ENCODE measurements around the gene KPTN. TPM values are rescaled to one million over a fixed set of nuclear protein-coding genes. Genes with fewer than 3 reads are reported as not detected.
A peak's percentile ranks its signal among the peaks of the same experiment; 100 is the strongest.

The KPTN gene
- total RNA-seq, 2 experiments from 2014 or later = 11.0 to 13.3 TPM

GRCh38 chr19:47467914-47468313, 16.1 kb downstream of the KPTN start:
- no peaks in the 10 kb centered on the region for H3K9me3 Mint-ChIP-seq (ENCODE audit: low read depth)
- H3K27ac Mint-ChIP-seq = no peak overlapping the region
- CTCF ChIA-PET = interaction anchor here (1.5 kb wide), 1 partner anchor 245 kb away, joined by 4 read pairs; no protein-coding TSS in a partner anchor
- H3K36me3 Mint-ChIP-seq = no peaks in the 10 kb centered on the region
- no peak for ATAC-seq
- peaks cover 6% of the 10 kb centered on the region for H3K4me1 Mint-ChIP-seq
- peaks cover 53% of the 10 kb centered on the region for H3K27me3 Mint-ChIP-seq
- no peak overlapping the region for H3K4me3 Mint-ChIP-seq
- DNase-seq = no peak

- no peaks in the 10 kb centered on the region for H3K36me3 Mint-ChIP-seq
- no peak overlapping the region for H3K4me3 Mint-ChIP-seq
- H3K4me1 Mint-ChIP-seq = peaks cover under 1% of the 10 kb centered on the region
- DNase-seq = no peak
- no peaks in the 10 kb centered on the region for H3K9me3 Mint-ChIP-seq (ENCODE audit: low read depth)
- no peak for ATAC-seq
- CTCF ChIA-PET = no interaction called here
- H3K27ac Mint-ChIP-seq = no peak overlapping the region
- peaks cover 51% of the 10 kb centered on the region for H3K27me3 Mint-ChIP-seq
These were observed 18.1 kb downstream of the KPTN start for GRCh38 chr19:47465957-47466356.

- H3K4me3 Mint-ChIP-seq = no peak overlapping the region
- DNase-seq (no peak), ATAC-seq (no peak)
- no peaks in the 10 kb centered on the region for H3K4me1 Mint-ChIP-seq
- CTCF ChIA-PET = interaction anchor here (1.0 to 2.6 kb wide), 3 partner anchors 28 to 234 kb away, joined by 3 to 7 read pairs (median 3); partner anchors contain the start of gene DHX34
- no peaks in the 10 kb centered on the region for H3K9me3 Mint-ChIP-seq (ENCODE audit: low read depth)
- H3K27ac Mint-ChIP-seq = no peak overlapping the region
- no peaks in the 10 kb centered on the region for H3K36me3 Mint-ChIP-seq
- peaks cover 44% of the 10 kb centered on the region for H3K27me3 Mint-ChIP-seq
These were observed 19.2 kb downstream of the KPTN start for GRCh38 chr19:47464675-47465419.

- no peaks in the 10 kb centered on the region for H3K9me3 Mint-ChIP-seq (ENCODE audit: low read depth)
- no peaks in the 10 kb centered on the region for H3K36me3 Mint-ChIP-seq
- ATAC-seq (no peak), DNase-seq (no peak)
- no peak overlapping the region for H3K4me3 Mint-ChIP-seq
- peaks cover 2% of the 10 kb centered on the region for H3K4me1 Mint-ChIP-seq
- H3K27ac Mint-ChIP-seq = no peak overlapping the region
- CTCF ChIA-PET = interaction anchor here (2.6 kb wide), 1 partner anchor 237 kb away, joined by 7 read pairs; no protein-coding TSS in a partner anchor
- peaks cover 23% of the 10 kb centered on the region for H3K27me3 Mint-ChIP-seq
These were observed 22.1 kb downstream of the KPTN start for GRCh38 chr19:47461876-47462275.

GRCh38 chr19:47459477-47459876, 24.5 kb downstream of the KPTN start:
- peaks cover 34% of the 10 kb centered on the region for H3K27me3 Mint-ChIP-seq
- no peak for ATAC-seq
- CTCF ChIA-PET = no interaction called here
- H3K9me3 Mint-ChIP-seq (ENCODE audit: low read depth) = no peaks in the 10 kb centered on the region
- no peaks in the 10 kb centered on the region for H3K36me3 Mint-ChIP-seq
- H3K4me3 Mint-ChIP-seq = no peak overlapping the region
- no peak for DNase-seq
- H3K27ac Mint-ChIP-seq = no peak overlapping the region
- H3K4me1 Mint-ChIP-seq = peaks cover 2% of the 10 kb centered on the region

- ATAC-seq (no peak), DNase-seq (no peak)
- CTCF ChIA-PET = no interaction called here
- peaks cover 36% of the 10 kb centered on the region for H3K27me3 Mint-ChIP-seq
- peaks cover 2% of the 10 kb centered on the region for H3K4me1 Mint-ChIP-seq
- H3K9me3 Mint-ChIP-seq (ENCODE audit: low read depth) = no peaks in the 10 kb centered on the region
- H3K36me3 Mint-ChIP-seq = no peaks in the 10 kb centered on the region
- H3K27ac Mint-ChIP-seq = no peak overlapping the region
- H3K4me3 Mint-ChIP-seq = no peak overlapping the region
These were observed 25.3 kb downstream of the KPTN start for GRCh38 chr19:47458672-47459071.

GRCh38 chr19:47456721-47457474, 27.1 kb downstream of the KPTN start:
- H3K36me3 Mint-ChIP-seq = no peaks in the 10 kb centered on the region
- DNase-seq (no peak), ATAC-seq (no peak)
- no peak overlapping the region for H3K27ac Mint-ChIP-seq
- peaks cover 2% of the 10 kb centered on the region for H3K4me1 Mint-ChIP-seq
- H3K9me3 Mint-ChIP-seq (ENCODE audit: low read depth) = no peaks in the 10 kb centered on the region
- H3K27me3 Mint-ChIP-seq = peaks cover 35% of the 10 kb centered on the region
- CTCF ChIA-PET = no interaction called here
- H3K4me3 Mint-ChIP-seq = no peak overlapping the region

- Mint-ChIP-seq H3K27me3 (peaks cover 55% of the 10 kb centered on the region), H3K4me1 (peaks cover 19% of the 10 kb centered on the region), H3K9me3 (ENCODE audit: low read depth) (no peaks in the 10 kb centered on the region), H3K36me3 (peaks cover 2% of the 10 kb centered on the region), H3K27ac (no peak overlapping the region), H3K4me3 (no peak overlapping the region)
- CTCF ChIA-PET = interaction anchor here (0.8 to 1.7 kb wide), 4 partner anchors 14 to 256 kb away, joined by 3 to 6 read pairs (median 4); partner anchors contain the start of gene KPTN
- ATAC-seq (no peak), DNase-seq (no peak)
These were observed 33.5 kb downstream of the KPTN start for GRCh38 chr19:47450478-47450877.

GRCh38 chr19:47448360-47448727, 35.7 kb downstream of the KPTN start:
- CTCF ChIA-PET = interaction anchor here (0.7 to 4.6 kb wide), 3 partner anchors 9 to 259 kb away, joined by 3 to 40 read pairs (median 4); no protein-coding TSS in a partner anchor
- H3K4me3 Mint-ChIP-seq = no peak overlapping the region
- peaks cover 2% of the 10 kb centered on the region for H3K36me3 Mint-ChIP-seq
- H3K27ac Mint-ChIP-seq = no peak overlapping the region
- H3K27me3 Mint-ChIP-seq = peaks cover 60% of the 10 kb centered on the region
- no peak for ATAC-seq
- H3K9me3 Mint-ChIP-seq (ENCODE audit: low read depth) = no peaks in the 10 kb centered on the region
- H3K4me1 Mint-ChIP-seq = peaks cover 36% of the 10 kb centered on the region
- no peak for DNase-seq

GRCh38 chr19:47447470-47448359, 36.3 kb downstream of the KPTN start:
- CTCF ChIA-PET = interaction anchor here (0.6 to 4.6 kb wide), 5 partner anchors 12 to 259 kb away, joined by 3 to 40 read pairs (median 5); partner anchors contain the start of gene DHX34
- peaks cover 40% of the 10 kb centered on the region for H3K4me1 Mint-ChIP-seq
- peak; percentile 80 for ATAC-seq
- peaks cover 66% of the 10 kb centered on the region for H3K27me3 Mint-ChIP-seq
- H3K9me3 Mint-ChIP-seq (ENCODE audit: low read depth) = no peaks in the 10 kb centered on the region
- peak overlapping the region; percentile 39 for H3K4me3 Mint-ChIP-seq
- DNase-seq = peak; percentile 76
- peaks cover 2% of the 10 kb centered on the region for H3K36me3 Mint-ChIP-seq
- H3K27ac Mint-ChIP-seq = no peak overlapping the region

GRCh38 chr19:47446534-47447469, 37.2 kb downstream of the KPTN start:
- H3K4me3 Mint-ChIP-seq = peak overlapping the region; percentile 39
- peaks cover 71% of the 10 kb centered on the region for H3K27me3 Mint-ChIP-seq
- H3K36me3 Mint-ChIP-seq = peaks cover 2% of the 10 kb centered on the region
- peak overlapping the region; percentile 30 for H3K27ac Mint-ChIP-seq
- CTCF ChIA-PET = interaction anchor here (0.6 to 4.6 kb wide), 6 partner anchors 11 to 253 kb away, joined by 3 to 40 read pairs (median 4); partner anchors contain the start of genes DHX34 and KPTN
- DNase-seq (peak; percentile 61), ATAC-seq (peak; percentile 49)
- H3K4me1 Mint-ChIP-seq = peaks cover 40% of the 10 kb centered on the region
- H3K9me3 Mint-ChIP-seq (ENCODE audit: low read depth) = no peaks in the 10 kb centered on the region

- peaks cover 77% of the 10 kb centered on the region for H3K27me3 Mint-ChIP-seq
- H3K4me1 Mint-ChIP-seq = peaks cover 40% of the 10 kb centered on the region
- peak; percentile 71 for DNase-seq
- CTCF ChIA-PET = interaction anchor here (1.1 to 4.6 kb wide), 5 partner anchors 10 to 254 kb away, joined by 4 to 40 read pairs (median 5); partner anchors contain the start of gene KPTN
- no peak overlapping the region for H3K27ac Mint-ChIP-seq
- no peaks in the 10 kb centered on the region for H3K9me3 Mint-ChIP-seq (ENCODE audit: low read depth)
- ATAC-seq = peak; percentile 40
- peaks cover 2% of the 10 kb centered on the region for H3K36me3 Mint-ChIP-seq
- no peak overlapping the region for H3K4me3 Mint-ChIP-seq
These were observed 38.0 kb downstream of the KPTN start for GRCh38 chr19:47445937-47446402.
